HL-60/S4 treated with phorbol 12-myristate 13-acetate at 8.2 ng/mL for 4 days and 3 days (cell line): ENCODE measurements around the gene FSHR.

Source experiments
- in situ Hi-C: fragments of 300-500 bp; cut with MboI; formaldehyde crosslinking; loops from 2 replicates; pipeline ENCODE4 v1.15.0; 2022; ENCODE audit warnings: low sequenced_read_pairs

Gene FSHR

DNA sequence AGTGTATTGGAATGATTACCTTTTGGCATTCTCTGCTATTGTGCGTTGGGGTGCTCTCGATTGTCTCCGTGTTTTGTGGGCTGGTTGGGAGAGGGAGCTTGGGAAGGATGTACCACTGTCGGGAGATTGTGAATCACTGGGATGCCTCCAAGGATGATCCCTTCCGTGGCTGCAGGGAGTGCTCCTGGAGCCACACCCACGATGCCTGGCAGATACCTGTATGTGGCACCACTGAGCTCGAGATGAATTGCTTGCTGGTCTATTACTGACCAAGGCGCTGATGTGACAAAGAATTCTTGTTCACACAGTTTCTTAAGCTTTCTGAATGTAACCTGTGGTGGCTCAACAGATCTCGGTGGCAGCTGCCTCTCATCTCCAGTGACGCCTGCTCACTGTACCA is 239.1 kb downstream of the FSHR start:
- in situ Hi-C loops: no loop called here

GRCh38 chr2:48914477-48915089 is 239.7 kb downstream of the FSHR start:
- in situ Hi-C loops: no loop called here
